HG03575 (cell line): ENCODE measurements around the gene SLC8A1.

Source experiments
- ATAC-seq: cut with Tn5 transposase; IDR thresholded peaks from one replicate; pipeline ENCODE4 v1.9.1; 2021; ENCODE audit not compliant: unreplicated experiment, insufficient number of reproducible peaks, low FRiP score; ENCODE audit errors: extremely low read depth

Gene SLC8A1

DNA sequence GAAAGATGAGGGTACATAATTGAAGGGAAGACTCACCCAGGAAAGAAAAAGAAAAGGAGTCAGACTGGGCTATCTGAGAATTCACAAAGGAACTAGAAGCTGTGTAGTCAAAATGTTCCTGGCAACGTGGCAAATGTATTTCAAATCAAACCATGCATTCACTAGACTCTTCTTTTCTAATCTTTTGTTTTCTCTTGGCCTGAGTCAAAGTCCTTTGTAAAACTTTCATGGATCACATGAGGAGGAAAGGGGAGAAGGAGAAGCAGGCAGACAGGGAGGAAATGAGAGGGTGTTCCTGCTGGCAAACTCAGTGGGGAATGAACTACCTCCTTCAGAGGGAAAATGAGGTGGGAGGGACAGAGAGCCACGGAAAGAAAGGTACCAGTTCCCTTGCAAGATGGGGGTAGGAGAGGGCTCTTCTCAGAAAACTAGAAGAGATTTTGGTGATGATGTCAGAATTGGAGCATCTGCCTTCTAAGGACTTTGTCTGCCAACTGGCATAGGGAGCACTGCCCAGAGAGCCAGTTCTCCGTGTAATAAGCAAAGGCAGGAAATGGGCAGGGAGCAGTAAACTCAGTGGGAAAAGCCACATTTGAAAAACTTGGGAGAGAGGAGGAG is 51.4 kb downstream of the SLC8A1 start:
- ATAC-seq, result no peak

DNA sequence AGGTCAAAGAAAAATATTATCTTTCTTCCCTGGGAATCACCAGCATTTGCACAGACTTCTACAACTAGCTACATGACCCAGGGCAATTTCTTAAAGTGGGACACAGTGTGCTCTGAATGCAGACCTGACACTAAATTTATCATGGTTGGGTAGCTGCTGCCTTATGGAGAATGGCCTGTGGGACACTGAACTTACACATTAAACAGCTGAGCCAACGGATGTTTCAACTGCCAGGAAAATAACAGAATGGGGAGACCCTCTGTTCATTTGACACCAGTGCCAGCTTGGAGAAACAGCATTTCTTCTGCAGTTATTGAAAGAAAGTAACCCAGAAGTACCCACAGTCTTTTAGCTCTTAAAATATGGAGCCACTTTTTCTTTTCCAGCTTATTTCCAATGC is 54.1 kb downstream of the SLC8A1 start:
- no peak for ATAC-seq

DNA sequence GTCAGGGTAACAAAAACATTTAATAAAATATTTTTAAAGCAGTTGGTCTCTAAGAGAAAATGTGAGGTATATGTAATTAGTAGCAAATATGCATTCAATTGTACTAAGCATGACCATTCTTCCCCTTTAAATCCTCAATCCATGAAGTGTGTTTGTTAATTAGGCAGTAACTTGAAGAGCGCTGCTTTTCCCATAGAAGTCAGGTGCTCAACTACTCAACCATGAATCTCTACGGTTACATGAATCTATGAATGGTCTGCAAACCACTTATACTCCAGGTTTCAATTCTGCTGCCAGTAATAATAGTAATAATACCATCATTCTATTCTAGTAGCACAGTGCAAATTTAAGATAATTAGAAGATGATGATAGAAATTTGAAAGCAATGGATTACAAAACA is 55.8 kb downstream of the SLC8A1 start:
- ATAC-seq, result no peak

GRCh38 chr2:40395169-40396073 is 56.5 kb downstream of the SLC8A1 start:
- no peak for ATAC-seq

DNA sequence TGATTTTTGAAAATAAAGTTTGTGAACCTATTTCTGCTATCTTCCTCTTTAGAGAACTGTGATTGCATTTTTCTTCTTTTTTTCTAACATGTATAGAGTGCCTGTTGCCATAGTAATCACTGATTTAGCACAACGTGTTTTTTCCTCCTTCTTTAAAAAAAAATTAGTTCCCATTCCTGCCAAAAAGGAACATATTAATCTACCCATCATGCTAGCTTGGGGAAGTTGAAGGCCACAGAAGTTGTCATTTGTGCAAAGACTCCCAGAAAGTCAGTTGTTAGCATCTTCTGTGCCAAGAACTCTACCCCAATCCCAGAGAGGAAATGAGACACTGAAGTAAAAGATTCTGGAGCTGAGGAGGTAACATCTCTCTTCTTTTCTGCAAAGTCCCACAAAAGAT is 57.3 kb downstream of the SLC8A1 start:
- ATAC-seq, result no peak

DNA sequence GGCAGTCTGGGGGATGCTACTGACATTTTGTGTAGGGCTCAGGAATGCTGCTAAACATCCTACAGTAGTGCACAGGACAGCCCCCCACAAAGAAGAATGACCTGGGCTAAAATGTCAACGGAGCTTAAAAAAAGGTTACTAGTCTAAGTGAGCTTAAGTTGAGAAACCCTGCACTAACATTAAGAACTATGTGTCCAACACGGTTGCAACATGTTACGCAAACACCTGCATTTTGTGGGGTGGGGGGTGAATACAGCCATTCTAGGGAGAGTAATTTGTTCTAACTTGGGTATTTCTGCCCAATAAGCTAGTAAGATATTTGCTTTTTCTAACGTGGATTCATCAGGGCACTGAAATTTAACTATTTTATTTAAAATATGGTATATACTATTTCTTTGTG is 57.9 kb downstream of the SLC8A1 start:
- no peak for ATAC-seq

- no peak for ATAC-seq
These were observed 63.7 kb downstream of the SLC8A1 start for GRCh38 chr2:40388161-40388560.

GRCh38 chr2:40386177-40386576 is 65.7 kb downstream of the SLC8A1 start:
- ATAC-seq, result no peak

DNA sequence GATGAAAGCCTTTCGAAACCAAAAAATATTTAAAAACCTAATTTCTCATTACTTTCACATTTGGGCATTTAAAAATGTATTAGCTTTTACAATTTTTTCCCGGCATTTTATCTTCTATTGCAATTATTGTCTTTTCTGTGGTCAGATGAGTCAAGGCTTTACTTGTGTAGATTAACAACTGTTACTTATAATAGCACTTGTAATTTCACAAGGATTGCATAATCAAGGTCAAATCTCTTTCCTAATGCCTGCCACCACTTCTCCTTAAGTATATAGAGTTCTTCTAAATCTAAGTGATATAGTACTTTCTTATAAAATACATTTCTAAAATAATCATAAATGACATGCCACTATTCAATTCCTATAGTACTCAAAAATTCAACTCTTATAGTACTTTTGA is 67.2 kb downstream of the SLC8A1 start:
- ATAC-seq, result no peak

DNA sequence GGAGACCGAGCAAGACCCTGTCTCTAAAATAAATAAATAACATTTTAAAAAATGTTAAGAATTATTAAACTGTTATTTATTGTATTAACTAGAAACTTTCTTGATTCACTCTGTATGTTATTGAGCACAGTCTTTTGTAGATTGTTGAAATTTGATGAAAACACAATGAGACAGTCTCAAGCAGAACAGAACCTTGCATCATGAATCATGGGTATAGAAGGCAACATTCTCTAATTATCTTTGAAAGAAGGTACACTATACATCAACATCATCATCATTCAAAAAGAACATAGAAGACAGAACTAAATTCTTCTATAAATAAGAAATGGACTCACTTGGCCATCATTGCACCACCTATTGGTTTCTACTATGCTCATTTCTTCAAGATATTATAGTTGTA is 67.7 kb downstream of the SLC8A1 start:
- ATAC-seq, result no peak

DNA sequence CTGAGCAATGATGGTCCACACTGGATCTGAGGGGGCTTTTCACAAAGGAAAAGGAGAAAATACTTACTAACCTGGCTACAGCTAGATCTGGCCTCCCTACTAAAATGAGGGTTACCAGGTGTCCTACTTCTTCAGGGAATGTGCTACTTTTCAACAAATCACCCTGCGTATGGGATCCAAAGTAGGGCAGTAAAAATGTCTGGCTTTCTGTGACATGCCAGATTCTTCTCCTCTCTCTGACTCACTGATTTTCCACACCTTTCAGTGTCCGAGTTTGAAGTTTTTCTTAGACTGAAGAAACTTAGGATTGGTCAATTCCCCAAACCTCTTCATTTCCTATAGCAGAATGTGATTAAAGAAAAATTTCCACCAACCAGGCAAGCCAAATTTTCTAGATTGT is 71.2 kb downstream of the SLC8A1 start:
- no peak for ATAC-seq

DNA sequence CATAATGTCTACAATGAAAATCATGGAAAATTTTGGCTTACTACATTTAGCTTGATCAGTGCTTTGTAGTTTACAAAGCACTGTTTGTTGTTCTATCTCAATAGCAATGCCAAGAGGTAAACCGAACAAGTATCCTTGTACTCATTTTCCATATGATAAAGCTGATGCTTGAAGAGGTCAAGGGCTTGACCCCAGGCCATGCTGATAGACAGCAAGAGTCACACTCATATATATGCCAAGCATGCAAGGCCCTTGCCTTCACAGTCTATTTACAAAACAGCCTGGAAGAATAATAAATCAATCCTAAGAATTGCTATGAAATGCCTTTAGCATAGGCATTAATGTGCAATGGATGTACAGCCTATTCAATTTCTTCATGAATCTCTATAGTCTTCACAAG is 71.8 kb downstream of the SLC8A1 start:
- ATAC-seq, result no peak

DNA sequence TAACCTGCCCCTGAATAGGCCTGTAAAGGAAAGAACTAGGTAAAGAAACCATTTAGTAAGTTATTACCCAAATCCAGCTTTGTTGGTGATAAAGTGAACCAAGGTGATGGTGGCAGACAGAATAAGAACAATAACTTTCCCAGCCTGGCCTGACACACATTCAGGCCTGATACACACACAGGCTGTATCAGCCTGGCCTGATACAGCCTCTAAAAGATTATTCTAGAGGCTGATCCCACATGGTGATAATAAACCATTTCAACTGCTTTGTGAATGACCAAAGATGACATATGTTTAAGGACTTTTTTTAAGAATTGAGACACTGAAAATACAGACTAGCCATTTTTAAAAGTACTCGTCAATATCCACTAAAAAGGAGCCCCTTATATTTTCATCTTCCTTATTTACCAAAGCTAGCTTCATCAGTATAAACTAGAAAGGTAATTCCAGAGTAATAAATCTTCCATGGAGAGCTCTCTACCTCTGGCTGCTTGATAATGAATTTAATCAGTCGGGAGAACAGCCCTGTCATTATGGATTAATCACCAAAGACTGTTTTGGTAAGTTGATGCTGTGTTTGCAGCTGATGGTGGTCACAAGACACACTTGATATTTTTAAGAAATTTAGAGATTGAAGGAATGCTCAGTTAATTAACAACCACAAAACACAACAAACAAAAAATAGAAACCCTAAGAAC is 77.2 kb downstream of the SLC8A1 start:
- ATAC-seq, result no peak

GRCh38 chr2:40373111-40373510 is 78.8 kb downstream of the SLC8A1 start:
- no peak for ATAC-seq

GRCh38 chr2:40372283-40372985 is 79.5 kb downstream of the SLC8A1 start:
- no peak for ATAC-seq

GRCh38 chr2:40371525-40372282 is 80.2 kb downstream of the SLC8A1 start:
- ATAC-seq, result no peak

GRCh38 chr2:40370007-40370395 is 81.9 kb downstream of the SLC8A1 start:
- no peak for ATAC-seq

- ATAC-seq, result no peak
These were observed 82.5 kb downstream of the SLC8A1 start for GRCh38 chr2:40369267-40370006.
